ENCODE data around the gene BLCAP.
"Not testable (repeated sequence)": the region's sequence is repeated elsewhere in the genome, so short reads cannot be mapped to it uniquely, and the experiment has no call there.

BLCAP gene

DNA sequence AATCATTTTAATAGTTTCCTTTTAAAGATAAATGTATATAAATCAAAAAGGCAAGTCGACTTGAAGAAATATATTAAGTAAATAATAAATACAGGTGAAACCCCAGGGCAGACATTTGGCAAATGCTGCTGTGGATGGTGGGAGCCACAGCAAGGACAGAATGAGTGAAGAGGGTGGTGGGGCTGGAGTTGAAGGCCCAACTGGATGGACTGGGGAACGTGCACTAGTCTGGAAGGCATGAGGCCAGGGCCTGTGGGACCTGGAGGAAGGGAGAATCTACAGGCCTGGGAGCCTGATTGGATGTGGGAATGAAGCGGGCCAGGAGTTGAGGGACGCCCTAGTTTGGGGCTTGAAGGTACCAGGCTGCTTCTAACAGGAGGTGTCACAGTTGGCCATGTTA, 30.6 kb upstream of the BLCAP start:
- ChIA-PET CTCF (interaction anchor here (0.6 kb wide), 1 partner anchor 967 kb away, joined by 6 read pairs; no protein-coding TSS in a partner anchor), POLR2A (ENCODE audit: low non-redundant PET) (no interaction called here)

DNA sequence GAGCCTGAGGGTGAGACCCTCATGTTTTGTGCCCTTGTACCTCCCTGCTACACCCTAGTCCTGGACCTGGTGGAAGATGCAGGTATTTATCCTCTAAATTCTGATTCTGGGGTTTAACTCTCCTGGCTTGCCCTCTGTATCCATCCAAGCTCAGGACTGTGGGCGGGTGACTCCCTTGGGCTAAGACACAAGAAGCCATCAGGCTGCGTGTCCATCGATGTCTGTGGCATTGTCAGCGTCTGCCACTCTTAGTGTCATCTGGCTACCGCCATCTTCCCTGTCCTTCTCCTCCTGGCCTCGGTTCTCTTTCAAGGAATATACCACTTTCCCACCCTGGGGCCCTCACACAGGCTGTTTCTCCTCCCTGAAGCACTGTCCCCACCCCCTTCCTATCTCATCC, 28.9 kb upstream of the BLCAP start:
- TF ChIP-seq, protein P1, sequence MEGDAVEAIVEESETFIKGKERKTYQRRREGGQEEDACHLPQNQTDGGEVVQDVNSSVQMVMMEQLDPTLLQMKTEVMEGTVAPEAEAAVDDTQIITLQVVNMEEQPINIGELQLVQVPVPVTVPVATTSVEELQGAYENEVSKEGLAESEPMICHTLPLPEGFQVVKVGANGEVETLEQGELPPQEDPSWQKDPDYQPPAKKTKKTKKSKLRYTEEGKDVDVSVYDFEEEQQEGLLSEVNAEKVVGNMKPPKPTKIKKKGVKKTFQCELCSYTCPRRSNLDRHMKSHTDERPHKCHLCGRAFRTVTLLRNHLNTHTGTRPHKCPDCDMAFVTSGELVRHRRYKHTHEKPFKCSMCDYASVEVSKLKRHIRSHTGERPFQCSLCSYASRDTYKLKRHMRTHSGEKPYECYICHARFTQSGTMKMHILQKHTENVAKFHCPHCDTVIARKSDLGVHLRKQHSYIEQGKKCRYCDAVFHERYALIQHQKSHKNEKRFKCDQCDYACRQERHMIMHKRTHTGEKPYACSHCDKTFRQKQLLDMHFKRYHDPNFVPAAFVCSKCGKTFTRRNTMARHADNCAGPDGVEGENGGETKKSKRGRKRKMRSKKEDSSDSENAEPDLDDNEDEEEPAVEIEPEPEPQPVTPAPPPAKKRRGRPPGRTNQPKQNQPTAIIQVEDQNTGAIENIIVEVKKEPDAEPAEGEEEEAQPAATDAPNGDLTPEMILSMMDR (conservative IDR thresholded peaks at IDR 0.05; ENCODE audit: low read depth): no peak
- H3K27ac ChIP-seq: no peak overlapping the region
- no peak for DNase-seq (ENCODE audit: low spot score)
- ChIA-PET CTCF (interaction anchor here (0.5 to 3.3 kb wide), 3 partner anchors 8 to 751 kb away, joined by 3 to 35 read pairs (median 4); no protein-coding TSS in a partner anchor), POLR2A (ENCODE audit: low non-redundant PET) (no interaction called here)

More for the DNA sequence above, 30.6 kb upstream of the BLCAP start:
- no peak for DNase-seq (ENCODE audit: low spot score)
- TF ChIP-seq, protein P1 (conservative IDR thresholded peaks at IDR 0.05; ENCODE audit: low read depth): no peak
- H3K27ac ChIP-seq: no peak overlapping the region

DNA sequence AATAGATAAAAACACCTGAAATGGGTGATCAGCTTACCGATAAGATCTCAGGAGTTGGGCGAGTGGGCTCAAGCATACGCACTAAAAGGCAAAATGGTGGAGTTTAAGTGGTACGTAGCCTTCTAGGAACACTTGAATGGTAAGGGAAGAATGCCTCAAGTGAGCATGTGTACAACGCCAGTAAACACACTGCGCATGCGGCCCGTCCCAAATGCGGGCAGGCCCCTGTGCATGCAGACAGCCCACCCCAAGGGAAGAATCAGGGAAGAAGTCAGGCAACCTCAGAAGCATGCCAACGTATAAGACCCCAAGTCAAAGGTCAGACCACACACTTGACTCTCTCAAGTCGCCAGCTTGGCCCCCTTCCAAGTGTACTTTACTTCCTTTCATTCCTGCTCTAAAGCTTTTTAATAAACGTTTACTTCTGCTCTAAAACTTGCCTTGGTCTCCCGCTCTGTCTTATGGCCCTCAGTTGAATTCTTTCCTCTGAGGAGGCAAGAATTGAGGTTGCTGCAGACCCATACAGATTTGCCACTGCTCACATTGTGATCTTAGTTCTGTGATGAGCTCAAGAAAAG, 27.1 kb upstream of the BLCAP start:
- DNase-seq (ENCODE audit: low spot score): not testable (repeated sequence)
- CTCF ChIA-PET: interaction anchor here (0.6 to 3.3 kb wide), 4 partner anchors 9 to 664 kb away, joined by 3 to 35 read pairs (median 3); no protein-coding TSS in a partner anchor

DNA sequence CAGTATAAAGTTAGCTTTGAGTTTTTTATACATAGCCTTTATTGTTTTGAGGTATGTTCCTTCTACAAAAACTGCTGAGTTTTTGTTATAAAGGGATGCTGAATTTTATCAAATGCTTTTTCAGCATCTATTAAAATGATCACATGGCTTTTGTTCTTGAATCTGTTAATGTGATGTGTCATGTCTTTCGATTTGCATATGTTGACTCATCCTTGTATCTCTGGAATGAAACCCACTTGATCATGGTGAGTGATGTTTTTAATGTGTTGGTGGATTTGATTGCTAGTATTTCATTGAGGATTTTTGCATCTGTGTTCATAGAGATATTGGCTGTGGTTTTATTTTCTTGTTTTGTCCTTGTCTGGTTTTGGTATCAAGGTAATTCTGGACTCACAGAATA, 24.7 kb upstream of the BLCAP start:
- peak; percentile 53 for DNase-seq (ENCODE audit: low spot score)
- CTCF ChIA-PET: interaction anchor here (0.8 kb wide), 1 partner anchor 12 kb away, joined by 5 read pairs; no protein-coding TSS in a partner anchor
- no peak overlapping the region for H3K27ac ChIP-seq
- TF ChIP-seq, protein P1 (conservative IDR thresholded peaks at IDR 0.05; ENCODE audit: low read depth): no peak
- POLR2A ChIA-PET (ENCODE audit: low non-redundant PET): no interaction called here

More for the DNA sequence above, 27.1 kb upstream of the BLCAP start:
- H3K27ac ChIP-seq: not testable (repeated sequence)
- POLR2A ChIA-PET (ENCODE audit: low non-redundant PET): interaction anchor here (0.8 kb wide), 1 partner anchor 503 kb away, joined by 4 read pairs; no protein-coding TSS in a partner anchor

DNA sequence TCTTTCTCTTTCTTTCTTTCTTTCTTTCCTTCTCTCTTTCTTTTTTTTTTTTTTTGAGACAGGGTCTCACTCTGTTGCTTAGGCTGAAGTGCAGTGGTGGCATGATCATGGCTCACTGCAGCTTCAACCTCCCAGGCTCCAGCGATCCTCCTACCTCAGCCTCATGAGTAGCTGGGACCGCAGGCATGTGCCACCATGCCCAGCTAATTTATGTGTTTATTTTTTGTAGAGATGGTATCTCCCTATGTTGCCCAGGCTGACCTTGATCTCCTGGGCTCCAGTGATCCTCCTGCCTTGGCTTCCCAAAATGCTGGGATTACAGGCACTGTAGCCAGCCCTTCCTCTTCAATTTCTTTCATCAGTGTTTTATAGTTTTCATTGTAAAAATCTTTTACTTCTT, 24.0 kb upstream of the BLCAP start:
- not testable (repeated sequence) for H3K27ac ChIP-seq; DNase-seq (ENCODE audit: low spot score)
- CTCF ChIA-PET: interaction anchor here (0.8 kb wide), 1 partner anchor 13 kb away, joined by 5 read pairs; no protein-coding TSS in a partner anchor
- POLR2A ChIA-PET (ENCODE audit: low non-redundant PET): interaction anchor here (0.6 kb wide), 1 partner anchor 18 kb away, joined by 5 read pairs; no protein-coding TSS in a partner anchor

DNA sequence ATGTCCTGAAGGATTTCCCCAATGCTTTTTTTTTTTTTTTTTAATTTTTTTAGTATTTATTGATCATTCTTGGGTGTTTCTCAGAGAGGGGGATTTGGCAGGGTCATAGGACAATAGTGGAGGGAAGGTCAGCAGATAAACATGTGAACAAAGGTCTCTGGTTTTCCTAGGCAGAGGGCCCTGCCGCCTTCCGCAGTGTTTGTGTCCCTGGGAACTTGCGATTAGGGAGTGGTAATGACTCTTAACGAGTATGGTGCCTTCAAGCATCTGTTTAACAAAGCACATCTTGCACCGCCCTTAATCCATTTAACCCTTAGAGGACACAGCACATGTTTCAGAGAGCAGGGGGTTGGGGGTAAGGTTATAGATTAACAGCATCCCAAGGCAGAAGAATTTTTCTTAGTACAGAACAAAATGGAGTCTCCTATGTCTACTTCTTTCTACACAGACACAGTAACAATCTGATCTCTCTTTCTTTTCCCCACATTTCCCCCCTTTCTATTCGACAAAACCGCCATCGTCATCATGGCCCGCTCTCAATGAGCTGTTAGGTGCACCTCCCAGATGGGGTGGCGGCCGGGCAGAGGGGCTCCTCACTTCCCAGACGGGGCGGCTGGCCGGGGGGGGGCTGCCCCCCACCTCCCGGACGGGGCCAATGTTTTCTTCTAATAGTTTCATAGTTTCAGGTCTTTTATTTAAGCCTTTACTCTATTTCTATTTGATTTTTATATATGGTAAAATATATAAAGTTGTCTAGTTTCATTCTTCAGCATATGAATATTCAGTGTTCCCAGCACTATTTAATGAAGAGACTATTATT, 22.6 kb upstream of the BLCAP start:
- POLR2A ChIA-PET (ENCODE audit: low non-redundant PET); DNase-seq (ENCODE audit: low spot score); H3K27ac ChIP-seq: not testable (repeated sequence)
- CTCF ChIA-PET: interaction anchor here (0.6 kb wide), 1 partner anchor 568 kb away, joined by 5 read pairs; no protein-coding TSS in a partner anchor

DNA sequence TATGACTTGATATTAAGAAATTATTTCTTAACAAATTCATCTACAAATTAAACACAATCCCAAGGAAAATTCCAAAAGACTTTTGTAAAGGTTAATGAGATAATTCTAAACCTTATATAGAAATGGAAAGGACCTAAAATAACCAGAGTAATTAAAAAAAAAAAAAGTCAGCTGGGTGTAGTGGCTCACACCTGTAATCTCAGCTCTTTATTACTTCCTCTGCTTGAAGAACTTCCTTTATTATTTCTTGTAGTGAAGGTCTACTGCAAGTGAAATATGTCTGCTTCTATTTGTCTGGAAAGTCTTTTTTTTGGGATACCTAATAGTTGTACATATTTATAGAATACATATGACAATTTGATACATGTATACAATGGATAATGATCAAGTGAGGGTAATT, 20.2 kb upstream of the BLCAP start:
- ChIA-PET CTCF (interaction anchor here (0.6 kb wide), 1 partner anchor 335 kb away, joined by 5 read pairs; no protein-coding TSS in a partner anchor), POLR2A (ENCODE audit: low non-redundant PET) (no interaction called here)
- DNase-seq (ENCODE audit: low spot score): no peak
- H3K27ac ChIP-seq: no peak overlapping the region
- TF ChIP-seq, protein P1 (conservative IDR thresholded peaks at IDR 0.05; ENCODE audit: low read depth): no peak

DNA sequence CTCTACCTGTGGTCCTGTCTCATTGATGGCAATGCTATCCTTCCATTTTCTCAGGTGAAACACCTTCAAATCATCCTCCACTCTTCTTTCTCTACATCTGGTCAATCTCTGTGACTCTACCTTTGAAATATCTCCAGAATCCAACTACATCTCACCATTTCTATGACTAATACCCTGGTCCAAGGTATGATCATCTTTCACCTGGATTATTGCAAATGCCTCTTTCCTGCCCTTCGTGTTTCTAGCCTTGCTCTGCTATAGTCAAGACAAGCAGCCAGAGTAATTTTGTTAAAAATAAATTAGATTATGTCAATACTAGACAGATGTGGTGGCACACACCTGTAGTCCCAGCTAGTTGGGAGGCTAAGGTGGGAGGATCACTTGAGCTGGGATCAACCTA, 17.8 kb upstream of the BLCAP start:
- no peak for DNase-seq (ENCODE audit: low spot score)
- H3K27ac ChIP-seq: no peak overlapping the region
- CTCF ChIA-PET: no interaction called here
- TF ChIP-seq, protein P1 (conservative IDR thresholded peaks at IDR 0.05; ENCODE audit: low read depth): no peak
- POLR2A ChIA-PET (ENCODE audit: low non-redundant PET): no interaction called here

Data from RWPE1 (cell line).